Measurements from ENCODE around the gene URB2.

GRCh38 chr1:229675396-229675795 is 49.3 kb downstream of the URB2 start:
- TF ChIP-seq CTCF (IDR thresholded peaks at IDR 0.05) (no peak), POLR2A (IDR thresholded peaks at IDR 0.05; ENCODE audit: low read depth) (no peak), POLR2AphosphoS5 (IDR thresholded peaks at IDR 0.05) (no peak), EP300 (IDR thresholded peaks at IDR 0.05) (no peak)

Data from esophagus muscularis mucosa (tissue), 4 donors.